SK-N-SH treated with all-trans-retinoic acid at 6 μM for 48 hours (cell line): ENCODE measurements around the gene FBXL12.
"Not testable (repeated sequence)": the region's sequence is repeated elsewhere in the genome, so short reads cannot be mapped to it uniquely, and the experiment has no call there.

Experiments used
- CREB5 ChIP-seq: fragments of 250-450 bp; sonication (Bioruptor Pico); IDR thresholded peaks from 2 replicates; pipeline ENCODE4 v1.5.1; 2020; ENCODE audit warnings: low read depth, mild to moderate bottlenecking, moderate library complexity
- ESRRG ChIP-seq: fragments of 250-450 bp; sonication (Bioruptor Pico); IDR thresholded peaks from 2 replicates; pipeline ENCODE4 v1.6.1; 2021; ENCODE audit warnings: mild to moderate bottlenecking
- GLIS3 ChIP-seq: fragments of 250-450 bp; sonication (Bioruptor Pico); IDR thresholded peaks from 2 replicates; pipeline ENCODE4 v1.5.0; 2020; ENCODE audit warnings: mild to moderate bottlenecking, moderate library complexity
- ISL1 ChIP-seq: fragments of 250-450 bp; sonication (Bioruptor Pico); IDR thresholded peaks from 2 replicates; pipeline ENCODE4 v2.1.2; 2022; ENCODE audit warnings: mild to moderate bottlenecking, moderate library complexity
- PATZ1 ChIP-seq: fragments of 250-450 bp; sonication (Bioruptor Pico); IDR thresholded peaks from 2 replicates; pipeline ENCODE4 v1.8.0; 2020; ENCODE audit warnings: mild to moderate bottlenecking, moderate library complexity, borderline replicate concordance
- PPARA ChIP-seq: fragments of 250-450 bp; sonication (Bioruptor Pico); IDR thresholded peaks from 2 replicates; pipeline ENCODE4 v1.5.0; 2020; ENCODE audit warnings: mild to moderate bottlenecking, borderline replicate concordance
- RARB ChIP-seq: fragments of 250-450 bp; sonication (Bioruptor Pico); IDR thresholded peaks from 2 replicates; pipeline ENCODE4 v1.8.0; 2021; ENCODE audit warnings: mild to moderate bottlenecking, moderate library complexity
- SNAI2 ChIP-seq: fragments of 250-450 bp; sonication (Bioruptor Pico); IDR thresholded peaks from 2 replicates; pipeline ENCODE4 v1.5.0; 2020; ENCODE audit warnings: mild to moderate bottlenecking, moderate library complexity
- TCF4 ChIP-seq: fragments of 250-450 bp; sonication (Bioruptor Pico); IDR thresholded peaks from 2 replicates; pipeline ENCODE4 v1.8.0; 2021; ENCODE audit warnings: mild to moderate bottlenecking, moderate library complexity, borderline replicate concordance
- ZFP3 ChIP-seq: fragments of 250-450 bp; sonication (Bioruptor Pico); IDR thresholded peaks from 2 replicates; pipeline ENCODE4 v1.5.0; 2020; ENCODE audit warnings: mild to moderate bottlenecking, moderate library complexity
- ZFP30 ChIP-seq: fragments of 450-650 bp; formaldehyde crosslinking; IDR thresholded peaks from 2 replicates; pipeline ENCODE4 v1.5.0; 2022; ENCODE audit warnings: mild to moderate bottlenecking, moderate library complexity
- ZNF8 ChIP-seq: fragments of 450-650 bp; formaldehyde crosslinking; IDR thresholded peaks from 2 replicates; pipeline ENCODE4 v1.5.0; 2020; ENCODE audit warnings: mild to moderate bottlenecking, moderate library complexity

- TF ChIP-seq ESRRG (CRISPR knock-in tag); PATZ1 (CRISPR knock-in tag); GLIS3 (CRISPR knock-in tag); ZFP30 (CRISPR knock-in tag); CREB5; SNAI2 (CRISPR knock-in tag); ZFP3 (CRISPR knock-in tag); RARB (CRISPR knock-in tag); TCF4 (CRISPR knock-in tag); PPARA; ZNF8 (CRISPR knock-in tag); ISL1 (CRISPR knock-in tag): not testable (repeated sequence)
Measured at GRCh38 chr19:9789579-9789978, 29.3 kb downstream of the FBXL12 start.
